ENCODE results near the gene PAK1.

The PAK1 gene

GRCh38 chr11:77410076-77410827 lies 63.6 kb downstream of the PAK1 start:
- POLR2A ChIA-PET: no interaction called here
- no peak for TF ChIP-seq CTCF (IDR thresholded peaks at IDR 0.05; ENCODE audit: control extremely low read depth, extremely low read depth, low read depth, missing control alignments)
- DNase-seq (ENCODE audit: extremely low spot score): no peak
- CTCF ChIA-PET: interaction anchor here (1.0 to 4.0 kb wide), 2 partner anchors 16 to 284 kb away, joined by 3 to 18 read pairs; no protein-coding TSS in a partner anchor

GRCh38 chr11:77409046-77409445 lies 64.8 kb downstream of the PAK1 start:
- POLR2A ChIA-PET: no interaction called here
- no peak for TF ChIP-seq CTCF (IDR thresholded peaks at IDR 0.05; ENCODE audit: control extremely low read depth, extremely low read depth, low read depth, missing control alignments)
- no peak for DNase-seq (ENCODE audit: extremely low spot score)
- CTCF ChIA-PET: no interaction called here

- POLR2A ChIA-PET: no interaction called here
These were observed 66.3 kb downstream of the PAK1 start for GRCh38 chr11:77407613-77408012.

GRCh38 chr11:77406396-77406795 lies 67.5 kb downstream of the PAK1 start:
- DNase-seq (ENCODE audit: extremely low spot score): no peak
- CTCF ChIA-PET: interaction anchor here (0.8 to 1.4 kb wide), 4 partner anchors 10 to 51 kb away, joined by 3 to 4 read pairs (median 4); no protein-coding TSS in a partner anchor

More at GRCh38 chr11:77407613-77408012, 66.3 kb downstream of the PAK1 start:
- no peak for DNase-seq (ENCODE audit: extremely low spot score)
- CTCF ChIA-PET: interaction anchor here (0.8 to 1.4 kb wide), 2 partner anchors 11 to 13 kb away, joined by 4 read pairs; no protein-coding TSS in a partner anchor
- TF ChIP-seq CTCF (IDR thresholded peaks at IDR 0.05; ENCODE audit: control extremely low read depth, extremely low read depth, low read depth, missing control alignments): no peak

GRCh38 chr11:77403211-77403610 lies 70.7 kb downstream of the PAK1 start:
- no peak for TF ChIP-seq CTCF (IDR thresholded peaks at IDR 0.05; ENCODE audit: control extremely low read depth, extremely low read depth, low read depth, missing control alignments)
- ChIA-PET CTCF (no interaction called here), POLR2A (no interaction called here)
- DNase-seq (ENCODE audit: extremely low spot score): no peak

More at GRCh38 chr11:77406396-77406795, 67.5 kb downstream of the PAK1 start:
- POLR2A ChIA-PET: no interaction called here
- TF ChIP-seq CTCF (IDR thresholded peaks at IDR 0.05; ENCODE audit: control extremely low read depth, extremely low read depth, low read depth, missing control alignments): no peak

GRCh38 chr11:77402218-77402556 lies 71.7 kb downstream of the PAK1 start:
- CTCF ChIA-PET: interaction anchor here (1.4 kb wide), 1 partner anchor 16 kb away, joined by 3 read pairs; no protein-coding TSS in a partner anchor
- no peak for DNase-seq (ENCODE audit: extremely low spot score)
- POLR2A ChIA-PET: no interaction called here
- no peak for TF ChIP-seq CTCF (IDR thresholded peaks at IDR 0.05; ENCODE audit: control extremely low read depth, extremely low read depth, low read depth, missing control alignments)
